IMR-90 (cell line): ENCODE measurements around the gene GRIK1. TPM values are rescaled to one million over a fixed set of nuclear protein-coding genes. Genes with fewer than 3 reads are reported as not detected.

Source experiments
- ATAC-seq: fragments of 200-7000 bp; cut with Tn5 transposase; 2 replicates; pipeline ENCODE4 v1.9.1; 2020; ENCODE audit warnings: low read depth, mild to moderate bottlenecking, moderate library complexity
- BruUV-seq: library from RNA; stranded (reverse); fragments of 400-500 nt; replicated peaks from 2 replicates; lab custom pipeline; 2021; lab: Mats Ljungman, UMichigan
- CTCF ChIA-PET: fragments of 300-600 bp; formaldehyde crosslinking; extraction: SDS; loops from one replicate; lab custom pipeline; 2021; ENCODE audit warnings: antibody characterized with exemption; lab: Yijun Ruan, JAX
- POLR2A ChIA-PET: fragments of 300-600 bp; sonication (Branson Sonifier 250); formaldehyde crosslinking; loops from one replicate; lab custom pipeline; 2022; ENCODE audit warnings: antibody characterized with exemption; ENCODE audit not compliant: unreplicated experiment; lab: Charles Lee
- DNase-seq: peaks from one replicate; pipeline ENCODE4 v3.0.0; 2013
- H2AFZ ChIP-seq: replicated peaks from 2 replicates; pipeline ENCODE3; 2013; ENCODE audit warnings: low read length, mild to moderate bottlenecking; ENCODE audit not compliant: poor library complexity
- H2AK5ac ChIP-seq: 2 replicates; pipeline ENCODE4 v1.6.1; 2013; ENCODE audit warnings: low read depth, low read length, inconsistent platforms
- H2AK9ac ChIP-seq: replicated peaks from 2 replicates; pipeline ENCODE3; 2013; ENCODE audit warnings: mild to moderate bottlenecking, low read depth, low read length, moderate library complexity; ENCODE audit not compliant: poor library complexity
- H2BK120ac ChIP-seq: 2 replicates; pipeline ENCODE4 v1.6.1; 2013; ENCODE audit warnings: low read depth, low read length, inconsistent platforms
- H2BK15ac ChIP-seq: 3 replicates; pipeline ENCODE4 v1.6.1; 2013; ENCODE audit warnings: low read depth, low read length, inconsistent platforms
- H2BK20ac ChIP-seq: 2 replicates; pipeline ENCODE4 v1.6.1; 2013; ENCODE audit warnings: low read depth, mild to moderate bottlenecking, inconsistent platforms, low read length, moderate library complexity
- H2BK5ac ChIP-seq: 2 replicates; pipeline ENCODE4 v1.6.1; 2013; ENCODE audit warnings: mild to moderate bottlenecking, low read depth, low read length, inconsistent platforms; ENCODE audit not compliant: poor library complexity, severe bottlenecking
- H3K14ac ChIP-seq: replicated peaks from 2 replicates; pipeline ENCODE4 v1.6.1; 2013; ENCODE audit warnings: low read depth, low read length, inconsistent platforms
- H3K18ac ChIP-seq: 2 replicates; pipeline ENCODE4 v1.6.1; 2013; ENCODE audit warnings: low read depth, low read length, control low read depth
- H3K23ac ChIP-seq: 2 replicates; pipeline ENCODE4 v1.6.1; 2013; ENCODE audit warnings: low read depth, low read length, inconsistent platforms
- H3K27ac ChIP-seq: 2 replicates; pipeline ENCODE4 v1.5.1; 2013; ENCODE audit warnings: mild to moderate bottlenecking, control low read depth, low read length; ENCODE audit not compliant: insufficient read depth
- H3K27me3 ChIP-seq: 2 replicates; pipeline ENCODE4 v1.6.1; 2013; ENCODE audit warnings: low read length; ENCODE audit not compliant: control insufficient read depth, insufficient read depth
- H3K36me3 ChIP-seq: 2 replicates; pipeline ENCODE4 v1.6.1; 2013; ENCODE audit warnings: low read length, mixed read lengths; ENCODE audit not compliant: control insufficient read depth, insufficient read depth
- H3K4ac ChIP-seq: 2 replicates; pipeline ENCODE4 v1.6.1; 2013; ENCODE audit warnings: low read depth, low read length, inconsistent platforms
- H3K4me1 ChIP-seq: 2 replicates; pipeline ENCODE4 v1.6.1; 2013; ENCODE audit warnings: low read length, mixed read lengths; ENCODE audit not compliant: control insufficient read depth, insufficient read depth
- H3K4me2 ChIP-seq: 2 replicates; pipeline ENCODE4 v1.6.1; 2013; ENCODE audit warnings: low read depth, mild to moderate bottlenecking, control low read depth, low read length, moderate library complexity
- H3K4me3 ChIP-seq: 2 replicates; pipeline ENCODE4 v1.5.1; 2013; ENCODE audit warnings: low read depth, mild to moderate bottlenecking, control low read depth, low read length, moderate library complexity; ENCODE audit not compliant: insufficient read depth
- H3K56ac ChIP-seq: 2 replicates; pipeline ENCODE4 v1.6.1; 2013; ENCODE audit warnings: low read length, inconsistent platforms; ENCODE audit not compliant: insufficient read depth; ENCODE audit errors: extremely low read depth
- H3K79me1 ChIP-seq, 2 experiments: 2 replicates each; pipeline ENCODE4 v1.6.1; 2013; ENCODE audit warnings: low read length in 2 of 2, inconsistent platforms in 1 of 2, low read depth in 1 of 2
- H3K9ac ChIP-seq: 2 replicates; pipeline ENCODE4 v1.6.1; 2013; ENCODE audit warnings: low read depth, low read length, control low read depth
- H3K9me1 ChIP-seq: 2 replicates; pipeline ENCODE4 v1.6.1; 2013; ENCODE audit warnings: low read length, inconsistent platforms; ENCODE audit not compliant: insufficient read depth
- H3K9me3 ChIP-seq: 2 replicates; pipeline ENCODE4 v1.6.1; 2013; ENCODE audit warnings: low read length; ENCODE audit not compliant: control insufficient read depth, insufficient read depth
- H4K20me1 ChIP-seq: 2 replicates; pipeline ENCODE4 v1.6.1; 2013; ENCODE audit warnings: low read length, inconsistent platforms; ENCODE audit not compliant: insufficient read depth
- H4K5ac ChIP-seq: 2 replicates; pipeline ENCODE4 v1.6.1; 2013; ENCODE audit warnings: mild to moderate bottlenecking, low read depth, low read length, control low read depth
- H4K8ac ChIP-seq, 2 experiments: 2 replicates each; pipeline ENCODE4 v1.6.1; 2013; ENCODE audit warnings: low read depth in 2 of 2, low read length in 2 of 2, control low read depth in 1 of 2, inconsistent platforms in 1 of 2
- H4K91ac ChIP-seq: 2 replicates; pipeline ENCODE4 v1.6.1; 2013; ENCODE audit warnings: low read depth, low read length, inconsistent platforms; ENCODE audit not compliant: insufficient read depth
- ELK1 ChIP-seq: fragments of 150-350 bp; IDR thresholded peaks from 2 replicates; pipeline ENCODE4 v1.6.1; 2016; ENCODE audit warnings: low read depth, mild to moderate bottlenecking, low read length, moderate library complexity, borderline replicate concordance
- FOS ChIP-seq: fragments of 150-350 bp; IDR thresholded peaks from 2 replicates; pipeline ENCODE4 v1.6.1; 2016; ENCODE audit warnings: low read depth, low read length
- MAFK ChIP-seq: IDR thresholded peaks from 2 replicates; pipeline ENCODE4 v1.6.1; 2012; ENCODE audit warnings: low read depth, low read length, improper control_type of control experiment
- MXI1 ChIP-seq: IDR thresholded peaks from 2 replicates; pipeline ENCODE4 v1.6.1; 2012; ENCODE audit warnings: low read depth, mild to moderate bottlenecking, low read length, moderate library complexity, borderline replicate concordance
- RAD21 ChIP-seq: IDR thresholded peaks from 2 replicates; pipeline ENCODE4 v1.6.1; 2012; ENCODE audit warnings: low read length, improper control_type of control experiment
- SMC3 ChIP-seq: fragments of 150-350 bp; IDR thresholded peaks from 2 replicates; pipeline ENCODE4 v1.6.1; 2016; ENCODE audit warnings: low read depth, mild to moderate bottlenecking, antibody characterized with exemption, low read length, moderate library complexity
- WGBS, 2 experiments: methylation state at CpG; one replicate each; pipeline versions ENCODE4 v1.1.5 to v1.1.7; 2013; ENCODE audit warnings: missing lambda C conversion rate in 2 of 2; ENCODE audit not compliant: insufficient read length in 1 of 2; ENCODE audit errors: extremely low coverage in 2 of 2; 5-methylcytosine and 5-hydroxymethylcytosine counted together
- dilution Hi-C: fragments of 300-500 bp; cut with HindIII; formaldehyde crosslinking; loops from one replicate; pipeline ENCODE4 v1.14.3; 2018; ENCODE audit warnings: low sequenced_read_pairs; ENCODE audit not compliant: unreplicated experiment
- in situ Hi-C: fragments of 300-500 bp; cut with MboI; formaldehyde crosslinking; loops from 3 replicates; pipeline ENCODE4 v1.14.3; 2019; ENCODE audit warnings: low sequenced_read_pairs, inconsistent platforms, mixed read lengths
- intact Hi-C: fragments of 100-400 bp; cut with micrococcal nuclease; formaldehyde crosslinking; loops from 2 replicates; pipeline ENCODE4 v1.10.0; 2022
- polyA plus RNA-seq, 3 experiments: library from polyadenylated mRNA; depleted of rRNA; stranded (reverse); fragments of >200 nt; gene quantifications; 2 replicates each; pipeline ENCODE4 v1.2.3, GENCODE V29; 2012; ENCODE audit warnings: low replicate concordance in 1 of 3
- total RNA-seq: library from RNA; depleted of rRNA; stranded (reverse); fragments of >200 nt; gene quantifications from 2 replicates; pipeline ENCODE4 v1.2.3, GENCODE V29; 2012
- TF ChIP-seq, protein P1 (sequence below): fragments of 150-350 bp; IDR thresholded peaks from 2 replicates; pipeline ENCODE4 v1.6.1; 2017; ENCODE audit warnings: mild to moderate bottlenecking, antibody characterized with exemption, low read length, low read depth

The GRIK1 gene
- total and polyA plus RNA-seq, 2 of the 4 experiments (the other 2 are of a cell fraction), result not detected

DNA sequence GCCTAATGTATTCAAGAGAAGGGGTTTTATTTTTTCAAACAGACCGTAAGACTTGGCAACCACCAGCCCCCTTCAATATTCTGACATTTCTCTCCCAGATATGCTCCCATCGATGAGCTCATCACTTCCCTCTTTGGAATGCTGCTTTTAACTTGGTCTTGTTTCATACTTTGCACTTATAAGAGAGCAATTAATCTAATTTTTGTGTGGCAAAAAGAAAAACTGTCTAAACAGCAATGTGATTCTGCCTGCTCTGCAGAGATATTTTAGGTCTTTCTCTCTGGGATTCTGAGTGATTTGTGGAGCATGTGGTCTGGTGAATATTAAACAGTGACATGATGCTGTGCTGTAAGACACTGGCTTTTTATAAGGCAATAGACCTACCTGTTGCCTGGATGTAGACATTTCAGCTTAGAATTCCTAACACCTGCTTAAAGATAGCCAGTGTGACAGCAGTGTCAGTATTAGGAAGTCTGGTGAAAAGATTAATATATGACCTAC, 356.3 kb downstream of the GRIK1 start:
- Histone ChIP-seq H3K27ac (no peak overlapping the region), H4K91ac (no peak overlapping the region), H4K5ac (no peak overlapping the region), H4K20me1 (no peaks in the 10 kb centered on the region), H3K4me1 (peaks cover 4% of the 10 kb centered on the region; the same call in 1 of the 2 replicates), H2BK120ac (no peak overlapping the region), H3K4me3 (no peak overlapping the region), H3K4ac (no peak overlapping the region), H3K18ac (no peak overlapping the region), H2AK5ac (no peak overlapping the region), H3K14ac (no peak overlapping the region), H3K36me3 (no peaks in the 10 kb centered on the region), H3K9ac (no peak overlapping the region), H4K8ac (no peak overlapping the region), H2AK9ac (no peak overlapping the region), H2BK5ac (no peak overlapping the region), H3K9me3 (no peaks in the 10 kb centered on the region), H2AFZ (no peak overlapping the region), H3K4me2 (no peak overlapping the region), H2BK20ac (no peak overlapping the region), H3K56ac (no peak overlapping the region), H2BK15ac (no peak overlapping the region), H3K23ac (no peak overlapping the region), H3K79me1 (no peaks in the 10 kb centered on the region), H3K27me3 (no peaks in the 10 kb centered on the region), H3K9me1 (no peaks in the 10 kb centered on the region; the same call in 1 of the 2 replicates)
- DNase-seq, result no peak
- dilution Hi-C loops (no loop called here), intact Hi-C loops (no loop called here), in situ Hi-C loops (no loop called here)
- POLR2A ChIA-PET, result no interaction called here
- BruUV-seq, result no TSS peak
- TF ChIP-seq RAD21 (no peak), SMC3 (no peak), FOS (no peak), MAFK (no peak), MXI1 (no peak), ELK1 (no peak)
- TF ChIP-seq, protein P1, sequence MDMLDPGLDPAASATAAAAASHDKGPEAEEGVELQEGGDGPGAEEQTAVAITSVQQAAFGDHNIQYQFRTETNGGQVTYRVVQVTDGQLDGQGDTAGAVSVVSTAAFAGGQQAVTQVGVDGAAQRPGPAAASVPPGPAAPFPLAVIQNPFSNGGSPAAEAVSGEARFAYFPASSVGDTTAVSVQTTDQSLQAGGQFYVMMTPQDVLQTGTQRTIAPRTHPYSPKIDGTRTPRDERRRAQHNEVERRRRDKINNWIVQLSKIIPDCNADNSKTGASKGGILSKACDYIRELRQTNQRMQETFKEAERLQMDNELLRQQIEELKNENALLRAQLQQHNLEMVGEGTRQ, result no peak
- CTCF ChIA-PET, result no interaction called here
- no CpG with 5 or more reads among the region's 2 CpGs for WGBS, 2 experiments
- no peak for ATAC-seq
